Adrenal gland (tissue), 5 donors: Measurements from ENCODE around the gene RADIL.

Source experiments
- POLR2A ChIP-seq, 2 donors: fragments of 450-650 bp; IDR thresholded peaks; one replicate each; pipeline ENCODE4 v1.6.1; 2017; ENCODE audit warnings: antibody characterized with exemption in 2 of 2, mild to moderate bottlenecking in 2 of 2, moderate library complexity in 1 of 2
- TF ChIP-seq, protein P1 (sequence below), 6 experiments: fragments of 450-650 bp in 4 of 6; fragments of 200-600 bp in 2 of 6; sonication (generic) in 1 of 6; IDR thresholded peaks; 1 replicate in 5 of 6; 2 replicates in 1 of 6; pipeline versions ENCODE4 v1.5.1 to v1.8.0; 2016 to 2021; ENCODE audit warnings: antibody characterized with exemption in 6 of 6, mild to moderate bottlenecking in 2 of 6, moderate library complexity in 1 of 6
- donor health status: DM: no; HTN: no; CAD: no.

DNA sequence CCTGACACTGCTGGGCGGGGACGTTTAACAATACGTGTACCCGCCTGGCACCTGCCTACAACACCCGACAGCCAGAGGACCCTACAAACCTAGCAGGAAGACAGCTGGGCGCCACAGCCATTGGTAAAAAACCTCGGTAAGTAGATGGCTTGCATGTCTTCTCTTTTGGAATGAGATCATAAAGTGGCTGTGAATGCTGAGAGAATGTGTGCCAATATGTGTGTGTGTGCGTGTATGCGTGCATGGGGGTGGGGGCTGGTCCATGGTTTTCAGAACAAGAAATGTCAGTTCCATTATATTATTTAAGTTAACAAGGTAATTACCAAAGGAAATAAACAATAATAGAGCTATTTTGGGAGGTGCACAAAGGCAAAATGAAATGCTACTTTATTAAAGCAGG lies 60.8 kb downstream of the RADIL start:
- TF ChIP-seq, protein P1, sequence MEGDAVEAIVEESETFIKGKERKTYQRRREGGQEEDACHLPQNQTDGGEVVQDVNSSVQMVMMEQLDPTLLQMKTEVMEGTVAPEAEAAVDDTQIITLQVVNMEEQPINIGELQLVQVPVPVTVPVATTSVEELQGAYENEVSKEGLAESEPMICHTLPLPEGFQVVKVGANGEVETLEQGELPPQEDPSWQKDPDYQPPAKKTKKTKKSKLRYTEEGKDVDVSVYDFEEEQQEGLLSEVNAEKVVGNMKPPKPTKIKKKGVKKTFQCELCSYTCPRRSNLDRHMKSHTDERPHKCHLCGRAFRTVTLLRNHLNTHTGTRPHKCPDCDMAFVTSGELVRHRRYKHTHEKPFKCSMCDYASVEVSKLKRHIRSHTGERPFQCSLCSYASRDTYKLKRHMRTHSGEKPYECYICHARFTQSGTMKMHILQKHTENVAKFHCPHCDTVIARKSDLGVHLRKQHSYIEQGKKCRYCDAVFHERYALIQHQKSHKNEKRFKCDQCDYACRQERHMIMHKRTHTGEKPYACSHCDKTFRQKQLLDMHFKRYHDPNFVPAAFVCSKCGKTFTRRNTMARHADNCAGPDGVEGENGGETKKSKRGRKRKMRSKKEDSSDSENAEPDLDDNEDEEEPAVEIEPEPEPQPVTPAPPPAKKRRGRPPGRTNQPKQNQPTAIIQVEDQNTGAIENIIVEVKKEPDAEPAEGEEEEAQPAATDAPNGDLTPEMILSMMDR (IDR thresholded peaks at IDR 0.05), result no peak
- TF ChIP-seq POLR2A (IDR thresholded peaks at IDR 0.05), result no peak
